Activated CD4-positive, alpha-beta T cell treated with anti-CD3 and anti-CD28 coated beads for 36 hours (primary cell): Measurements from ENCODE around the gene ARMCX2. TPM values are rescaled to one million over a fixed set of nuclear protein-coding genes. Genes with fewer than 3 reads are reported as not detected.

Experiments
- total RNA-seq, 2 experiments: library from RNA; stranded (reverse); gene quantifications; one replicate each; pipeline ENCODE4 v1.2.3, GENCODE V29; 2021

Gene ARMCX2
- total RNA-seq, 2 experiments from 2014 or later = 11.0 to 13.6 TPM

Other genes with a start within 250 kb of the ARMCX2 start
- gene ARMCX4, start 174.4 kb downstream of the ARMCX2 start, total RNA-seq = 1 to 10 TPM; 5.6 to 6.0 TPM
- 1 to 10 TPM; 1.9 to 2.6 TPM for gene ARMCX1, start 109.3 kb downstream of the ARMCX2 start, total RNA-seq
- gene ARMCX6, start 41.9 kb downstream of the ARMCX2 start, total RNA-seq = 10 to 100 TPM; 40.2 to 56.0 TPM
- gene ARMCX3, start 36.7 kb downstream of the ARMCX2 start, total RNA-seq = 10 to 100 TPM; 21.5 to 37.3 TPM